HepG2 (cell line): Measurements from ENCODE around the gene HUNK.

Experiments
- HES4 ChIP-seq: sonication (generic); formaldehyde crosslinking; IDR thresholded peaks from 2 replicates; pipeline ENCODE4 v1.9.0; 2021; ENCODE audit warnings: mild to moderate bottlenecking, missing genetic modification reagents, borderline replicate concordance
- TF ChIP-seq, protein P1 (sequence below): sonication (generic); formaldehyde crosslinking; IDR thresholded peaks from 2 replicates; pipeline ENCODE4 v1.5.0; 2020; ENCODE audit warnings: mild to moderate bottlenecking, missing genetic modification reagents, moderate library complexity

GRCh38 chr21:31946231-31946630 is 73.4 kb downstream of the HUNK start:
- TF ChIP-seq, protein P1, sequence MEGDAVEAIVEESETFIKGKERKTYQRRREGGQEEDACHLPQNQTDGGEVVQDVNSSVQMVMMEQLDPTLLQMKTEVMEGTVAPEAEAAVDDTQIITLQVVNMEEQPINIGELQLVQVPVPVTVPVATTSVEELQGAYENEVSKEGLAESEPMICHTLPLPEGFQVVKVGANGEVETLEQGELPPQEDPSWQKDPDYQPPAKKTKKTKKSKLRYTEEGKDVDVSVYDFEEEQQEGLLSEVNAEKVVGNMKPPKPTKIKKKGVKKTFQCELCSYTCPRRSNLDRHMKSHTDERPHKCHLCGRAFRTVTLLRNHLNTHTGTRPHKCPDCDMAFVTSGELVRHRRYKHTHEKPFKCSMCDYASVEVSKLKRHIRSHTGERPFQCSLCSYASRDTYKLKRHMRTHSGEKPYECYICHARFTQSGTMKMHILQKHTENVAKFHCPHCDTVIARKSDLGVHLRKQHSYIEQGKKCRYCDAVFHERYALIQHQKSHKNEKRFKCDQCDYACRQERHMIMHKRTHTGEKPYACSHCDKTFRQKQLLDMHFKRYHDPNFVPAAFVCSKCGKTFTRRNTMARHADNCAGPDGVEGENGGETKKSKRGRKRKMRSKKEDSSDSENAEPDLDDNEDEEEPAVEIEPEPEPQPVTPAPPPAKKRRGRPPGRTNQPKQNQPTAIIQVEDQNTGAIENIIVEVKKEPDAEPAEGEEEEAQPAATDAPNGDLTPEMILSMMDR (CRISPR knock-in tag), result no peak
- no peak for TF ChIP-seq HES4 (CRISPR knock-in tag)
